ENCODE data around the gene ZNF8.
"Not testable (repeated sequence)": the region's sequence is repeated elsewhere in the genome, so short reads cannot be mapped to it uniquely, and the experiment has no call there.

The ZNF8 gene

DNA sequence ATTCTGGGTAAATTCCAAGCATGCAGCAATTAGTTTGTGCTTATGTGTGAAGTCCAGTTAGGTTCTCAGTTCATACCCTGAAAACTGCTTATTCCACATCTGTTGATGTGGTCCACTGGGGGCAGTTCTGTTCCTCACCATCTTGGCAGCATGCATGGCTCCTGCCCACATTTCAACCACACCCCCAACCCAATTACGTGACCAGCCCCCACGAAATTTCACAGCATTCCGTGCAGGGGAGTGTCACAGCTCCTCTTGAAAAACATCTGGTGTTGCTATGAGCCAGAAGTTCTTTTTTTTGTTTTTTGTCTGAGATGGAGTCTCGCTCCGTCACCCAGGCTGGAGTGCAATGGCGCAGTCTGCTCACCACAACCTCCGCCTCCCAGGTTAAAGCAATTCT is 17.3 kb downstream of the ZNF8 start:
- no peak for DNase-seq (ENCODE audit: low spot score)

DNA sequence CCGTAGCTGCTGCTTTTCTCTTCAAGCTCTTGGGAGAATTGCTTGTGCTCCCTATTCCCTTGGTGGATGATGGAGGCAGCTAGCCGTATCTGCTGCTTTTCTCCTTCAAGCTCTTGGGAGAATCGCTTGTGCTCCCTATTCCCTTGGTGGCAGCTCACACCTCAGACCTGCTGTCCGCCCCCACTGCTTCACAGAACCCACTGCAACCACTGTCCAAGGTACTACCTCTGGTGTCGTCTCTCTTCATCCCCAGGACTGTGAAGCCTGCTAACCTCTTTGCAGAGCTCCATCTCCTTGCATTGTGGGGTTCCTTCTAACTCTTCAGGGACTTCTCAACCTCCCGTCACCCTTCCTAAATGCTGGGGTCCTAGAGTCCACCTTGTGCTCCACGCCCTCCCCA is 21.9 kb downstream of the ZNF8 start:
- no peak for DNase-seq (ENCODE audit: low spot score)

DNA sequence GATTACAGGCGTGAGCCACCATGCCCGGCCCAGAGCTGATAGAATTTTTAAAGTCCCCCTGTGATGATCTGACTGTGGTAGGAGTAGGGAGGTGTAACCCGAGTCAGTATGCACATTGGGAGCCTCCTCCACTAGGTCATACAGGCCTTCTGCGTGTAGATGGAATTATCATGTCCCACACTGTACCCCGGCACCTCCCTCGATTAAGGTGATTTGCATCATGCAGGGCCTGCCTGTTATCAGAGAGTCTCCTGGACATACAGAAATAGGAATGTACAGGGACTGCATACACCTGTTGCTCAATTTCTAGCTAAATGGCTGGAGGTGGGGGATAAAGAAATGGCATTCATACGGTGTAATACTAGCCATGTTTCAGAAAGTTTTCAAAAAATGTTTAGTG is 25.5 kb downstream of the ZNF8 start:
- no peak for DNase-seq (ENCODE audit: low spot score)

DNA sequence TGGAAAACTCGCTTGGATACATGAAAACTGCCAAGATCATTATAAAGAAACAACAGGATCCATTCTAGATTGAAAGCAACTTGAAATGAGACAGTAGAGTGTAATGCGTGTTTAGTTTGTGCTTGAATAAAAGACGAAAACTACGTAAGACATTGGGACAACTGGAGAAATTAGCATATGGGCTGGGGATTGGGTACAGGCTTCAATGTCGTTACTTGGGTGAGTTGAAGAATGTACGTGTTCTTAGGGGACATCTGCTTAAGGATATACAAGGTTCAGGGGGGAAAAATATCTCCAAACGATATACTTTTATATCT is 26.0 kb downstream of the ZNF8 start:
- no peak for DNase-seq (ENCODE audit: low spot score)

DNA sequence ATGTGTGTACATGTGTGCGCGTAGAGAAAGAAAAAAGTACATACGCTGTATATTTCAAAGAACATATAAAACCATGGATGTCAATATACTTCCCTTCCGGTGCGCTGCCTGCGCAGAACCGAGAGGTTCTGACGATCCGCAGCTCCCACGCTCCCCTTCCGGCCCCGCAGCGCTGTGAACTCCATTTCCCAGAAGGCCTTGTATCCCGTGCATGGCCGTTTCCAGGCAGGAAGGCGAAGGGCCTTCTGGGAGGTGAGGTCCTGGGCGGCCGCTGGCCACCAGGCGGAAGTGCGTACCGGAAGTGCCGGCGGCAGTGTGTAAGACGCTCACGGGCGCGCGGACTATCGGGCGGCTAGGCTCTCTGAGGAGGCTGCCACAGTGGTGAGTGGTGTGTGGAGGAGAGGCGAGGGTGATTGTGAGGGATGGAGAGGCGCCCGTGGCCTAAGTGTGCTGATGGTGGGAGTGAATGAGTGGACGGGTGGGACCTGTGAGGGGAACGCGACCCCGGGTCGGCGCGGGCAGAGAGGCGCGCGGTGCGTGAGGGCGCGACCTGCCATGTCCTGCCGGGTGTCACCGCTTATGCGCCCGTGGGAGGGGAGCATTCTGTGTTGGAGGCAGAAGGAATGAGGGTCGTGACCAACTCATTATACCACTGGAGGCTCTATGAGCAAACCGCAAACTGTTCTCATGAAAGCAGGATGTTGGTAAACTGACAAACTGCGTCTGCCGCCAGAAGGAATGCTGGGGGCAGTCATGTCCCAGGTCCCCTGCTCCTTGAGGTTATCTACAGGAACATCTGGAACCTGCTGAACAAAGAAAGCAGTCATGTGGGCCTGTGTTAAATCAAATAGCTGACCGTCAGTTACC is 26.5 kb downstream of the ZNF8 start, which contains the start of gene ERVK3-1:
ERVK3-1 (plus strand) TSS at position 313 of the 867 bp plus-strand sequence. CDS start 6,792 bp downstream, outside the sequence.
- DNase-seq (ENCODE audit: low spot score) = peak; percentile 95

DNA sequence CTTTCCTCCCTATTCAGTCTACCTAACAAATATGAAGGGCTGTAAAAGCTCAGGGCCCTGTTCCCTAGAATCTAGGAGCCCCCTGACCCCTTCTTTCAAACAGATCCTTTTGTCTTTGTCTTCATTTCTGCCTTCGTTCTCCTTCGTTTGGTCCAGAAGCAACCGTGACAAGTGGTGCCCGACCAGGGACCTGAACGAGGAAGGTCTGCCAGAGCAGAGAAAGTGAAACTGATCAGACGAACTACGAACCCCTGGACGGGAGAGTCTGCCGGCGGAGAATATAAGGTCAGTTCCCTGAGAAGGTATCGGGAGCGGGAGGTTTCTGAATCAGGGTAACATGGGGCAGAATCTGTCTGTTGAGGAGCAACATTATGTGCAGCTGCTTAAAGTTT is 27.2 kb downstream of the ZNF8 start:
- DNase-seq (ENCODE audit: low spot score) = no peak

DNA sequence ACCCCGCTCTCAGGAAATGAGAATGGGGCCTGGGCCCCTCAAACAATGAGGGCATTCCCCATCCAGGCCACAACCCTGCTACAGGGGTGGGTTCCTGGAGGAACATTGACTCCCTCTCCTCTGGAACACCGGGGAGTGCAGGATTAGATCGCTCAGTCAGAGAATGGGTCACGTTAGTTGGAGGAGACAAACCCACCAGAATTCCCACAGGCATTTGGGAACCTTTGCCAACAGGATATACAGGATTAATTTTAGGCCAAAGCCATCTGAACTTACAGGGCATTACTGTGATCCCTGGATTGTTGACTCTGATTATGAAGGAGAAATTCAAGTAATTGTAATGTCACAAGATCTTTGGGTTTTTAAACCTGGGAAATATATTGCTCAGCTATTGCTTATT is 29.0 kb downstream of the ZNF8 start:
- no peak for DNase-seq (ENCODE audit: low spot score)

DNA sequence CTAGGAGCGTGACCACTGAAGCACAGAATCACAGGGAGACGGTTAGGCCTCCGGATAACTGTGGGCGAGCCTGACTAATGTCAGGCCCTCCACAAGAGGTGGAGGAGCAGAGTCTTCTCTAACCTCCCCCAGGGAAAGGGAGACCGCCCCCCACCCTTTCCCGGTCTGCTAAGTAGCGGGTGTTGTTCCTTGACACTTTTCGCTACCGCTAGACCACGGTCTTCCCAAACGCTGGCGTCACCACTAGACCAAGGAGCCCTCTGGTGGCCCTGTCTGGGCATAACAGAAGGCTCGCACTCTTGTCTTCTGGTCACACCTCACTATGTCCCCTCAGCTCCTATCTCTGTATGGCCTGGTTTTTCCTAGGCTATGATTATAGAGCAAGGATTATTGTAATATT is 31.9 kb downstream of the ZNF8 start:
- DNase-seq (ENCODE audit: low spot score) = not testable (repeated sequence)

DNA sequence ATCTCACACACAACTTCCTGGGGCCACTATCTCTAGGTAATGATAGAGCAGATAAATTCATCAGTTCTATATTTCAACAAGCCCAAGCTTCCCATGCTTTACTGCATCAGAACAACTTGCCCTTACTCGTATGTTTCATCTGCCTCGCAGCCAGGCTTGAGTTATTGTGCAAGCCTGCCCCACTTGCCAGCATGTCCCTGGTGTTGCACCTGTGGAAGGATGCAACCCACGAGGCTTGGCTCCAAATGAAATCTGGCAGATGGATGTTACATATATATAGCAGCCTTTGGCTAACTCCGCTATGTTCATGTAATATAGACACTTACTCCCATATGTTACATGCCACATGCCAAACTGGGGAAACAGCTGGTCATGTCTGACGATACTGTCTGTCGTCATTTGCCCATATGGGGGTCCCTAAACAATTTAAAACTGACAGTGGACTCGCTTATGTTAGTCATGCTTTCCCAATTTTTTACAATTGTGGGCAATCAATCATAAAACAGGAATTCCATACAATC is 32.6 kb downstream of the ZNF8 start:
- no peak for DNase-seq (ENCODE audit: low spot score)

DNA sequence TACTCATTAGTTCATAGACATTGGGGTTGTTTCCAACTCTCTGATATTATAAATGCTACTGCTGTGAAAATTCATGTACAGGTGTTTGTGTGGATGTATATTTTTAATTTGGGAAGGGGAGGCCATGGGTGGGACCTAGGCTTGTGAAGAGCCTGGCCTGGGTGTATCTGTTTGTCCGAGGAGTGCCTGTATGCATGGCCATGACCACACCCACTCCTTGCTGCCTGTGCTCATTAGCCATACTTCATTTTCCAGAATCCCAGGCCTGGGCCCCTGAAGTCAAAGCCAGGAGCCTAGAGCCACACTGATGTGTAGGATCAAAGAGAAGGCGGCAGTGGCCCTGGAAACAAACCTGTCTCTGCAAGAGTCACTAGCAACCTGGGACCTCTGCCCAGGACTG is 36.8 kb downstream of the ZNF8 start:
- DNase-seq (ENCODE audit: low spot score) = no peak

DNA sequence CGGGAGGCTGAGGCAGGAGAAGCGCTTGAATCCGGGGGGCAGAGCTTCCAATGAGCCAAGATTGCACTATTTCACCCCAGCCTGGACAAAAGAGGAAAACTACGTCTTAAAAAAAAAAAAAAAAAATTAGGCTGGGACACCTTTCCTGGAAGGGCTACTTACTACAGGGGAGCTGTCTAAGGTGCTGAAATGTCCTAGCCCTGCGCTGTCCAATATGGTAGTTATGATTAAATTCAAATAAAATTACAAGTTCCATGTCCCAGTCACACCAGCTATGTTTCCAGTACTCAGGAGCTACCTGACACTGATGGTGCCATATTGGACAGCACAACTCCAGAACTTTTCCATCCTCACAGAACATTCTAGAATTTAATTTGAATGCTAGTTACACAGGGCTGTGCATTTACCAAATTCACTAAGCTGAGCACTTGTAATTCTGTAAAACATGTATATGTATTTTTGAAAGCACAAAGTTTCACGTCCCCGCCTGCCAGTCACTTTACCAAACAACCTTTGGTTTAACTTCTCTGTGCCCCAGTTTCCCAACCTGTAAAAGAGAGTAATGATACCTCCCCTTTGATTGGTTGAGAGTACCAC is 38.8 kb downstream of the ZNF8 start:
- DNase-seq (ENCODE audit: low spot score) = no peak

DNA sequence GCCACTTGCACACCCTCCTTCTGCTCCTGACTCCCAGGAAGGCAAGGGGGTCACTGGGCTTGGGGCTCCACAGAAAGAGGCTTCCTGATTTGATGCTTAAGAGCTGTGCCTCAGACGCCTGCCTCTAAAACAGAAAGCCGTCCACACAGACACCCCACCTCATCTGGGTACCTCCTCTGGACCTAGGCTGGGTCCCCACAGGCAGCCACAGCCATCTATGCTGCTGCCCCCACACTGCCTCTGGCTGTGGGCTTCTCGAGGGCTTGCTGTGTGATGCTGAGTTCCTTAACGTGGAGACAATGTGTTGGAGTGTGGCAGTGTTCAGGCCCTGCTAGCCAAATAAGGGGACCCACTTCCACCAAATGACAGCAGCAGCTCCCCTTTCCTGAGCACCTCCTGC is 39.5 kb downstream of the ZNF8 start:
- no peak for DNase-seq (ENCODE audit: low spot score)

DNA sequence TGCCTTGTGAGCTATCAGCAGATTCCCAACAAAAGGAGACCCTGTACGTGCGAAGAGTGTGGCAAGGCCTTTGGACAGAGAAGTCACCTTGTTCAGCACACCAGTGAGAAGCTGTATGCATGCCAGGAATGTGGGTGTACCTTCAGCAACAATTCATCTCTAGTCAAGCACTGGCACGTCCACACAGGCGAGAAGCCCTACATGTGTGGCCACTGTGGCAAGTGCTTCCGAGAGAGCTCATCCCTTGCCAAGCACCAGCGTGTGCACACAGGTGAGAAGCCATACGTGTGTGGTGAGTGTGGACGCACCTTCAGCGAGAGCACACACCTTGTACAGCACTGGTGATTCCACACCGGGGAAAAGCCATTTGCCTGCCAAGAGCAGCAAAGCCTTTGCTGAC is 40.5 kb downstream of the ZNF8 start:
- DNase-seq (ENCODE audit: low spot score) = no peak

DNA sequence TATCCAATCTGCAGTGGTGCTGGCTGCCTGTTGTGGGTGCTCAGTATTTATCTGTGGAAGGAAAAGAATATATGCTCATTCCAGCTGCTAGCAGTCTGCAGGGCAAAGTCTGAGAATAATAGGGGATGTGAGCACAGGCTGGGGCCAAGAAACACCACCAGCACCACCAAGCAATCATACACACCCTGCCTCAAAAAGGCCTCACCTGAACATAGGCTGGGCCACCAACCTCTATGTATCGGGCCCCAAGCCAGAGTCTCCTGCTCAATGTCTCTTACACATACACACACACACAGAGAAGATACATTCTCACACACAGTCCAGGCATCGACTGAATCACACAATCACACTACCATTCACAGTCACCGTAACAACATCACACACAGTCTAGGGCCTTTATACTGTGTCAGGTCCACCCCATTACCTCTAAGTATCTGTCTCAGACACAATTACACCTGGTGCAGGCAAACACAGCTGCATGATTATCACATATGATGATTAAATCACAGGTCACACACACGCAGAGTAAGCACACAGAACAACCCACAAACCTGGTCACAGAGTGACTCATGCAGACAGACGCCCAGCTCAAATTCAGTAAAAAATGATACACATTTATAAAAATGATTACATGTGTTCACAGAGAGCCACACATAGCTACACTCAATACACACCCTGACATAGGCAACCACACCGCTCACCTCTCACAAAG is 46.7 kb downstream of the ZNF8 start:
- no peak for DNase-seq (ENCODE audit: low spot score)

DNA sequence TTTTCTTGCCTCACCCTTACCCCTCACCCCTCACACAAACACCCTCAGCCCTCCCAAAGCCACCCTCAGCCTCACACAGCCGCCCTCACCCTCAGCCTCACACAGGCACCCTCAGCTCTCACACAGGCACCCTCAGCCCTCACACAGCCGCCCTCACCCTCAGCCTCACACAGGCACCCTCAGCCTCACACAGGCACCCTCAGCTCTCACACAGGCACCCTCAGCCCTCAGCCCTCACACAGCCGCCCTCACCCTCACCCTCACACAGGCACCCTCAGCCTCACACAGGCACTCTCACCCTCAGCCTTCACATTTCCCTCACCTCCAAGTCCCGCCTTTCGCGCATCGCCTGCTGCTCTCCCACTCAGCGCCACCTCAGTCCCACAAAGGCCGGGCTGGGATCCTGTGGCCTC is 47.8 kb downstream of the ZNF8 start:
- DNase-seq (ENCODE audit: low spot score) = no peak

DNA sequence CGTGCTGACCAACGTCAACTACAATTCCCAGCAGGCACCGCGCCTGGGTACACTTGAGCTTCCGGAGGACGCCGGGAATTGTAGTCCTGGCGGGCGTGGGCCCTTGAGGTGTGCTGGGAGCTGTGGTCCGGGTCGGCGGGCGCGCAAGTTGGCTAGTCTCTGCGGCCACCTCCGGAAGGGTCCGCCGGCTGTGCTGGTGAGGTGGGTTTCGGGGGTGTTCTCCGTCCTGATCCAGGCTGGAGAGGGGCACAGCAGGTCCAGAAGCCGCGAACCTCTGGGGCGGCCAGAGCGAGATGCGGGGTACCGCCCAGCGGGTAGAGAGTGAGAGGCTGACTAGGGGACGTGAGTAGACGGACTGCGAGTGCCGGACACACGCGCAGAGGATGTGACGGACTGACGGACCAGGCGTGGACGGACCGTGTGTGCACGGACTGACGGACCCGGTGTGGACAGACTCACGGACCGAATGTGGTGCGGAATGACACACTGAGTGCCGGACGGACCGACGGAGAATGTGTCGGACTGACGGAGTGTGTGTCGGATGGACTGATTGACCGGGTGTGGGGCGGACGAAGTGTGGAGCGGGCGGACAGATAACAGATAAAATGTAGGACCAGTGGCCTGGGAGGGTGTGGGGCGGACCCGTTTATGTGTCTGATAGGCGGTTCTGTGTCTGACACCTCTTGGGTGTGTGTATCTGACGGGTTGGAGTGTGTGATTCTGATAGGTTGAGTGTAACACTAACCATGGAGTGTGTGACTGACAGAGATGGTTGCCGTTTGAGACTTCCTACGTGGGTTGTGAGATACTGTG is 48.4 kb downstream of the ZNF8 start, which contains the start of gene ZSCAN22:
ZSCAN22 (plus strand) TSS at position 81 of the 813 bp plus-strand sequence. CDS start 7,809 bp downstream, outside the sequence.
- DNase-seq (ENCODE audit: low spot score) = peak; percentile 89

DNA sequence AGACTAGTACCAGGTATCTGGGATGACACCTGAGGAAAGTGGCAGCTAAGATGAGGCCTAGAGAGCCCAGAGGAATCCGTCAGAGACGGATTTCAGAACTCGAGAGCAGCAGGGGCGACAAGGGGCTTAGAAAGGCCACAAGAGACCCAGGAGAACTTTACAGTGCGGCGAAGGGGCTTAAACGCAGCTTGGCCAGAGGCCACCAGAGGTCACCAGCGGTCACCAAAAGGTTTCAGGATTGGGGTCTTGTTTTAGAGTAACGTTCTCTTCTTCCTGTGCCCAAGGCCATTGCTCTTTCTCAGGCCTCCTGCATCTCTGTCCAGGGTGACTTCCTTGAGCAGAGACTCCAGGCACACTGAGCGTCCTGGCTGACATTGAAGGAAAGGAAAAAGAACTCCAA is 50.2 kb downstream of the ZNF8 start:
- DNase-seq (ENCODE audit: low spot score) = peak; percentile 16

DNA sequence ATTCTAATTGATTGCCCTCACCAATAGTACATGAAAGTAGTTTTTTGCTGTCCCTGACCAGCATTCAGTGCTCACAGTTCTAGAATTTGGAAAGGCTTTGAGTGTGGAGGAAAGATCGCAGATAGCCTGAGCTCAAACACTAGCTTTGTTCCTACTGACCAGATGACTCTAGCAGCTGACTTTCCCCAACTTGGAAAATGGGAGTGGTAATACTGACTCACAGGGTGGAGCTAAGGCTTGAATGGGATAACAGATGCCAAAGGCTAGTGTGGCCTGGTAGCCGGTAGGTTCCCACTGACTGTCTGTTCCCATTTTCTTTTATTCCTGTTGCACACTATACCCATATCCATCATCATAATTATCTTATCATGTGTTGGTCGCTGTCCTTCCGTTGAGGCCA is 51.7 kb downstream of the ZNF8 start:
- no peak for DNase-seq (ENCODE audit: low spot score)

DNA sequence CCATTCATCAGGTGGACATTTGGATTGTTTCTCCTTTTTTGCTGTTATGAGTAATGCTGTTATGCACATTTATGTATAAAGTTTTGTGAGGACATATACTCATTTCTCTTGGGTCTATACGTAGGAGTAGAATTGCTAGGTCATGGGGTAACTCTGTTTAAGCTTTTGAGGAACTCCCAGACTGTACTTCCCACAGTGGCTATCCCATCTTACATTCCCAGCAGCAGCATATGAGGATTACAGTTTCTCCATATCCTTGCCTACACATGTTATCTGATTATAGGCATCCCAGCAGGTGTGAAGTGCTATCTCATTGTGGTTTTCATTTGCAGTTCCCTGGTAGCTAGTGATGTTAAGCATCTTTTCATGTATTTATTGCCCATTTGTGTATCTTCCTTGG is 53.9 kb downstream of the ZNF8 start:
- DNase-seq (ENCODE audit: low spot score) = no peak

DNA sequence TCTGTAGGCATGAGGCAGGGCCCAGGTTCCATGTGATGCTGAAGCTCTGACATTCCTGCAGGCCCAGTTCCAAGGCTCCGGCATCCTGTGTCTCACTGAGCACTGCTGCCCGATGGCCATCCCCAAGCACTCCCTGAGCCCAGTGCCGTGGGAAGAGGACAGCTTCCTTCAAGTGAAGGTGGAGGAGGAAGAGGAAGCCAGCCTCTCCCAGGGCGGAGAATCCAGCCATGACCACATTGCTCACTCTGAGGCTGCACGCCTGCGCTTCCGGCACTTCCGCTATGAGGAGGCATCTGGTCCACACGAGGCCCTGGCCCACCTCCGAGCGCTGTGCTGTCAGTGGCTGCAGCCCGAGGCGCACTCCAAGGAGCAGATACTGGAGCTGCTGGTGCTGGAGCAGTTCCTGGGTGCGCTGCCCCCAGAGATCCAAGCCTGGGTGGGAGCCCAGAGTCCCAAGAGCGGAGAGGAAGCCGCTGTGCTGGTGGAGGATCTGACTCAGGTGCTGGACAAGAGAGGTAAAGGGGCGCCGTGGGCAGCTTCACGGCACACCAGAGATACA is 56.0 kb downstream of the ZNF8 start:
- DNase-seq (ENCODE audit: low spot score) = no peak

DNA sequence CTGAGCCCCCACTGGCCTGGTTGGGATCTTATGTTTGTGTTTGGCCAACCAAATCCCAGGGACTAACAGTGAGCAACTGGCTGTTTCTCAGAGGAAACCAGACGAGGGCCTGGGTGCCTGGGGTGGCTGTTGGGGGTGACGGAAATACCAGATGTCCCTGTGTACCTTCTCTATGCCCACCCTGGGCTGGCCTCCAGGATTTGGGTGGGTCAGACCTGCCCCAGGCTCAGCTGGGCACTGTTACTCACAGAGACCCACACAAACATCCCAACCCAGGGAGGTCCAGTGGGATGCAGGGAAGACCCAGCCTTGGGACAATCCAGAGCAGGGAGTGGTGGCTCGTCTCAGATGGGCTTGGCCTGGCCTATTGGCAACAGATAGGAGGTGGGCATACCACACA is 56.9 kb downstream of the ZNF8 start:
- DNase-seq (ENCODE audit: low spot score) = no peak

DNA sequence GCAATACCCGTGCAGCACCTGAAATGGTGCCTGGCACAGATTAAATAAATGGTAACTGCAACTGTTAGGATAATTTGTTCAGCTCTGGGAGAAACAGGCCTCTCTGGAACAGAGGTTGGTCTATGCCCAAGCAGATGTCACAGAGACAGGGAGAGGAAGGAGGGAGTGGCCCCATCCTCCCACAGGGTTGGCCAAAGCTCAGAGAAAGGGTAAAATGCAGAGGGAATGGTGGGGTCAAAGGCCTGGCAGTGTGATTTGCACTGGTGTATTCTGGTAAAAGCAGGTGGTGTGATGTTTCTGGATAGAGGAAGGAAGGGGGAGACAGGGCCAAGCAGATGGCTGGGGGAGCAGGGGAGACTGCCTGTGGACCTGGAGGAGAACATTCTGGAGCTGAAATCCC is 57.5 kb downstream of the ZNF8 start:
- DNase-seq (ENCODE audit: low spot score) = no peak
